ENCODE results near the gene SCAPER. TPM values are rescaled to one million over a fixed set of nuclear protein-coding genes. Genes with fewer than 3 reads are reported as not detected.
"Not testable (repeated sequence)": the region's sequence is repeated elsewhere in the genome, so short reads cannot be mapped to it uniquely, and the experiment has no call there.

The SCAPER gene
- total RNA-seq, 1 experiment from 2014 or later = 7.4 TPM

- H3K27me3 ChIP-seq (ENCODE audit: insufficient read depth, low read length) = no peaks in the 10 kb centered on the region; the same call in 1 of the 2 replicates
- no peak overlapping the region for H2BK12ac ChIP-seq (ENCODE audit: insufficient read length, low read depth, low read length)
- no peak overlapping the region for H3K4me3 Mint-ChIP-seq
- no peaks in the 10 kb centered on the region for H3K23me2 ChIP-seq (ENCODE audit: insufficient read length, low read depth, low read length, poor library complexity, severe bottlenecking)
- H2BK20ac ChIP-seq (ENCODE audit: low read depth, low read length, poor library complexity, severe bottlenecking) = no peak overlapping the region
- H3K4me1 Mint-ChIP-seq = 0 out of 4 replicates have a peak, but pooled peaks cover 0 to 4% of the 10 kb centered on the region in 2 experiments
- no peak overlapping the region for H3K18ac ChIP-seq (ENCODE audit: insufficient read length, low read depth, low read length)
- no peak overlapping the region for H3T11ph ChIP-seq (ENCODE audit: low read length)
- H3K79me1 ChIP-seq (ENCODE audit: insufficient read depth, low read depth, low read length, poor library complexity, severe bottlenecking) = no peaks in the 10 kb centered on the region
- H3K79me2 ChIP-seq (ENCODE audit: insufficient read depth, low read length) = no peaks in the 10 kb centered on the region
- H2BK5ac ChIP-seq (ENCODE audit: insufficient read length, low read length) = no peak overlapping the region
- no peaks in the 10 kb centered on the region for H3K36me3 Mint-ChIP-seq (ENCODE audit: insufficient read depth in 1 of 3, low read depth in 3 of 3)
- no peak overlapping the region for H3K4ac ChIP-seq (ENCODE audit: low read depth, low read length)
- H4K91ac ChIP-seq (ENCODE audit: insufficient read length, low read depth, low read length) = no peak overlapping the region
- no peak for DNase-seq
- no peak overlapping the region for H4K8ac ChIP-seq (replicated peaks; ENCODE audit: insufficient read length, low read depth, low read length)
- no peak overlapping the region for H3K14ac ChIP-seq (ENCODE audit: insufficient read depth, low read length)
- no peak overlapping the region for H2BK120ac ChIP-seq (ENCODE audit: low read depth, low read length, poor library complexity, severe bottlenecking)
- H2BK15ac ChIP-seq (ENCODE audit: low read depth, low read length) = no peak overlapping the region
- H3K56ac ChIP-seq (ENCODE audit: insufficient read length, low read depth, low read length) = no peak overlapping the region
- H3K27ac Mint-ChIP-seq = no peak overlapping the region
- no peak overlapping the region for H2AFZ ChIP-seq (ENCODE audit: low read length)
- no peak overlapping the region for H2AK5ac ChIP-seq (ENCODE audit: insufficient read length, low read length)
- H4K20me1 ChIP-seq (ENCODE audit: control insufficient read depth, insufficient read depth, insufficient read length) = no peaks in the 10 kb centered on the region
- no peaks in the 10 kb centered on the region for H3K27me3 Mint-ChIP-seq (ENCODE audit: low read depth)
- peaks cover 2% of the 10 kb centered on the region for H3K4me1 ChIP-seq (ENCODE audit: insufficient read depth, low read length)
- H3K9me3 Mint-ChIP-seq = no peaks in the 10 kb centered on the region
- no peak overlapping the region for H3K9ac ChIP-seq (ENCODE audit: extremely low read depth, insufficient read length, low read length)
- TF ChIP-seq CTCF (conservative IDR thresholded peaks at IDR 0.05) = no peak
- H3K9me3 ChIP-seq (ENCODE audit: control insufficient read depth, low read depth, low read length) = no peaks in the 10 kb centered on the region
- H4K5ac ChIP-seq (ENCODE audit: insufficient read length, low read depth, low read length) = no peak overlapping the region
- no peak overlapping the region for H3K4me2 ChIP-seq (ENCODE audit: insufficient read depth, insufficient read length, low read length)
- no peak overlapping the region for H3K27ac ChIP-seq (ENCODE audit: insufficient read length, low read depth, low read length)
- H3K23ac ChIP-seq (ENCODE audit: insufficient read length, low read depth, low read length) = no peak overlapping the region
- no CpG with 5 or more reads among the region's 3 CpGs for WGBS (ENCODE audit: extremely low coverage, insufficient read length, low lambda C conversion rate)
These were observed 402.5 kb downstream of the SCAPER start for GRCh38 chr15:76502678-76503077.

GRCh38 chr15:76502185-76502584 lies 403.0 kb downstream of the SCAPER start:
- H4K8ac ChIP-seq (replicated peaks; ENCODE audit: insufficient read length, low read depth, low read length); H3K4me1 ChIP-seq (ENCODE audit: insufficient read depth, low read length); H3K27me3 ChIP-seq (ENCODE audit: insufficient read depth, low read length); H3K23ac ChIP-seq (ENCODE audit: insufficient read length, low read depth, low read length); H3K14ac ChIP-seq (ENCODE audit: insufficient read depth, low read length); H3K56ac ChIP-seq (ENCODE audit: insufficient read length, low read depth, low read length); H2BK20ac ChIP-seq (ENCODE audit: low read depth, low read length, poor library complexity, severe bottlenecking); H2BK5ac ChIP-seq (ENCODE audit: insufficient read length, low read length); H3K23me2 ChIP-seq (ENCODE audit: insufficient read length, low read depth, low read length, poor library complexity, severe bottlenecking); H2AK5ac ChIP-seq (ENCODE audit: insufficient read length, low read length); H3K27ac Mint-ChIP-seq; H4K20me1 ChIP-seq (ENCODE audit: control insufficient read depth, insufficient read depth, insufficient read length); H4K5ac ChIP-seq (ENCODE audit: insufficient read length, low read depth, low read length); H2BK15ac ChIP-seq (ENCODE audit: low read depth, low read length); H2AFZ ChIP-seq (ENCODE audit: low read length); H3K4ac ChIP-seq (ENCODE audit: low read depth, low read length); H3K27ac ChIP-seq (ENCODE audit: insufficient read length, low read depth, low read length); H3K18ac ChIP-seq (ENCODE audit: insufficient read length, low read depth, low read length); H3K9me3 Mint-ChIP-seq; H3K9ac ChIP-seq (ENCODE audit: extremely low read depth, insufficient read length, low read length); DNase-seq; H3K4me3 Mint-ChIP-seq; H3K9me3 ChIP-seq (ENCODE audit: control insufficient read depth, low read depth, low read length); H4K91ac ChIP-seq (ENCODE audit: insufficient read length, low read depth, low read length); H3K4me1 Mint-ChIP-seq; H3K27me3 Mint-ChIP-seq (ENCODE audit: low read depth); H2BK120ac ChIP-seq (ENCODE audit: low read depth, low read length, poor library complexity, severe bottlenecking); H3K4me2 ChIP-seq (ENCODE audit: insufficient read depth, insufficient read length, low read length); H3K36me3 Mint-ChIP-seq (ENCODE audit: insufficient read depth in 1 of 3, low read depth in 3 of 3); H3K79me2 ChIP-seq (ENCODE audit: insufficient read depth, low read length); H3T11ph ChIP-seq (ENCODE audit: low read length); H2BK12ac ChIP-seq (ENCODE audit: insufficient read length, low read depth, low read length); H3K79me1 ChIP-seq (ENCODE audit: insufficient read depth, low read depth, low read length, poor library complexity, severe bottlenecking): not testable (repeated sequence)
- no CpG with 5 or more reads among the region's 6 CpGs for WGBS (ENCODE audit: extremely low coverage, insufficient read length, low lambda C conversion rate)

All from H9 (cell line).